ENCODE data around the gene GIT2.

- TF ChIP-seq POLR2A (IDR thresholded peaks at IDR 0.05) (no peak), POLR2AphosphoS5 (IDR thresholded peaks at IDR 0.05; ENCODE audit: insufficient read depth in 1 of 2, low read depth in 1 of 2) (no peak)
- TF ChIP-seq, protein P1, sequence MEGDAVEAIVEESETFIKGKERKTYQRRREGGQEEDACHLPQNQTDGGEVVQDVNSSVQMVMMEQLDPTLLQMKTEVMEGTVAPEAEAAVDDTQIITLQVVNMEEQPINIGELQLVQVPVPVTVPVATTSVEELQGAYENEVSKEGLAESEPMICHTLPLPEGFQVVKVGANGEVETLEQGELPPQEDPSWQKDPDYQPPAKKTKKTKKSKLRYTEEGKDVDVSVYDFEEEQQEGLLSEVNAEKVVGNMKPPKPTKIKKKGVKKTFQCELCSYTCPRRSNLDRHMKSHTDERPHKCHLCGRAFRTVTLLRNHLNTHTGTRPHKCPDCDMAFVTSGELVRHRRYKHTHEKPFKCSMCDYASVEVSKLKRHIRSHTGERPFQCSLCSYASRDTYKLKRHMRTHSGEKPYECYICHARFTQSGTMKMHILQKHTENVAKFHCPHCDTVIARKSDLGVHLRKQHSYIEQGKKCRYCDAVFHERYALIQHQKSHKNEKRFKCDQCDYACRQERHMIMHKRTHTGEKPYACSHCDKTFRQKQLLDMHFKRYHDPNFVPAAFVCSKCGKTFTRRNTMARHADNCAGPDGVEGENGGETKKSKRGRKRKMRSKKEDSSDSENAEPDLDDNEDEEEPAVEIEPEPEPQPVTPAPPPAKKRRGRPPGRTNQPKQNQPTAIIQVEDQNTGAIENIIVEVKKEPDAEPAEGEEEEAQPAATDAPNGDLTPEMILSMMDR (IDR thresholded peaks at IDR 0.05): no peak
These were observed 72.5 kb downstream of the GIT2 start for GRCh38 chr12:109923481-109924245.
